ENCODE results near the gene GRID1.
"Not testable (repeated sequence)": the region's sequence is repeated elsewhere in the genome, so short reads cannot be mapped to it uniquely, and the experiment has no call there.

The GRID1 gene

DNA sequence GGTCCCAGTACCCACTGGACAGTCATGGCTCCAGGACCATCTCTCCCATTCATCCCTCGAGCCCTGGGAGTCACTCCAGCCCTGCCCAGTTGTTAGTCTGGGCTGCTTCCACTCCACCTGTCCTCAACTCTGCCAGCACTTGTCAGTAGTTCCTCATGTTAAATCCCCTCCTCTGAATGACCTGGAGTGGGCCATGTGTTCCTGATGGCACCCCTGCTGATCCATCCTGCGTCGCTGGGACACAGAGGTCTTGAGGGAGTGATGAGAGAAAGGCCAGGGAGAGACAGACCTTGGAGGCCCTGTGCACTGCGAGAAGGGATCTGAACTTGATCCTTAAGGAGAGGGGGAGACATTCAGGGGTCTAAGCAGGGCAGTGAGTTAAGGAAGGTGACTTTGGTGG lies 174.9 kb downstream of the GRID1 start:
- no peak for DNase-seq (ENCODE audit: low read depth in 2 of 2)

DNA sequence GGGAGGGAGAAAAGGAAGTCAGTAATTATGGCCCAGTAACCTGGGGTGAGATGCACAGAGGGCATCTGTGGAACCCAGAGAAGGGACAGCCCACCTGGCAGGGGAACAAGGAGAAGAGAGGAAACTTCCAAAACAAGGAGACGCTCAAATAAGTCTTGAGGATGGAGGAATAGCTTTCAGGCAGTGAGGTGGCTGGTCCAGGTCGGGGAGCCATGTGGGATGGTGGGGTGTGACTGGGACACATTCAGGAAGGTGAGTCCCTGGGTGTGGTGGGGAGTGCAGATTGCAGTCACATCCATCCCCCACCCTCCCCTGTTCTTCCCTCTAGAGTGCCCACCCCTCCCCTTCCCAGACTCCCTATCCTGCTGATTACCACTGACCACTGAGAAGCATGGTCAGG lies 175.4 kb downstream of the GRID1 start:
- no peak for DNase-seq (ENCODE audit: low read depth in 2 of 2)

DNA sequence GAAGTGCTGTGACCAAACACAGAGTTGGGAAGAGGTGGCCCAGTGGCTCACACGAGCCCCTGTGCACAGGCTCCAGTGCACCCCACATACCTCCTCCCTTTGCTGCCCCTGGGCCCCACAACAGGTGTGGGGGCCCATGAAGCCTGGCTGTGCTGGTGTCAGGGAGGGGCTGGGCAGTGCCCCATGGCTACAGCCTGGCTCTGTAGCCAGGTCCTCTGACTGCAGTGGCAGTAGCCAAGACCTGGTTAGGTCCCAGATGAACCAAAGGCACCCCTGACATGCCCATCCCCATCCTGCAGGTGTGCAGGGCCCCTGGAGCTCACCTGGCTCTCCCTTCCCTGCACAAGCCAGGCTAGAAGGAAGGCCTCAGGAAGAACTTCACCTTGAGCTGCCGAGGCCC lies 176.3 kb downstream of the GRID1 start:
- DNase-seq (ENCODE audit: low read depth in 2 of 2): no peak

DNA sequence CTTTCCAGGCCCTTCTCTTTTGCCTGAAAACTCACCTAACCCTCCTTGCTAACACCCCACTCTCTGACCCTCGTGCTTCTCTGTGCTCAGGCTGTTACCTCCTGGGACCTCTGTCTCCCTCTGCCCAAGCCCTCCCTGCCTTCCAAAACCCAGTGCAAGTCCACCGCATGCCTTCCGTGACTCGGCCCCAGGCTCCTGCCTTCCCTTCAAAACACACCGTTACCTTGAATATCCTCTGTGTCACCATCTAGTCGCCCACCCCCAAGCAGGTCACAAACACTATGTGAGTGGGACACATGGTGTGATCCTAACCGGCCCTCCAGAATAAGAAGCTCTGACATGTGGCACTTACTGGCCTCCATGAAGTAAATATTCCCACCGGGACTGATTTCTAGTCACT lies 176.7 kb downstream of the GRID1 start:
- DNase-seq (ENCODE audit: low read depth in 2 of 2): no peak

DNA sequence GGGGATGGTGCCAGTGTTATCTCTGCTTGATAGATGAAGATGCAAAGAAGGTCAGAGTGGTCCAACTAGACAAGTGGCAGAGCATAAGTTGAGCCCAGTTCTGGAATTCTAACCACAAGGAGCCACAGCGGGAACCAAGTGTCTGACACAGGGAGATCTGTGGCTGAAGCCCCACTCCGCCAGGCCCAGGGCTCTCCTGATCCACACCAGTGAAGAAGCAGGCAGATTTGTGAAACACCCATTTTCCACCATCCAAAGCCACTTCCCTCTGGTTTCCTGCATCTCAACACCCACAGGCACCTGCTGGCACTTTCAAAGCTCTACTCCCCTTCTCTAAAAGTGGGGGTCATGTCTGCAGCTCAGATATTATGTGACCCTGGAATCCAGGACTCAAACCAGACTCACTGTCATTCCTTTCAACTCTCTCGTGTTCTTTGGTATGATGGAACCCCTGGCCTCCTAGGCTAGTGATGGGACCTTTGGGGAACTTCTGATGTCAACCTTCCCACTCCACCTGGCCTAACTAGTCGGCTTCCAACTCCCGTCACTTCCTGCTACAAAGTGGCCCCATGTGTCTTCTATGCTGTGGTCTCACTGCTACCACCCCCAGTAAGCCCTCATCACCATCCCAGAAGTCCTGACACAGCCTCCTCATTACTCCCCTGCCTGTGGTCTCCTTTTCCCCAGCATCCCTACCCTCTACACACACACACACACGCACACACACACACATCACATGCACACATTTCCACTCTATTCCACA lies 177.6 kb downstream of the GRID1 start:
- DNase-seq (ENCODE audit: low read depth in 2 of 2): no peak

DNA sequence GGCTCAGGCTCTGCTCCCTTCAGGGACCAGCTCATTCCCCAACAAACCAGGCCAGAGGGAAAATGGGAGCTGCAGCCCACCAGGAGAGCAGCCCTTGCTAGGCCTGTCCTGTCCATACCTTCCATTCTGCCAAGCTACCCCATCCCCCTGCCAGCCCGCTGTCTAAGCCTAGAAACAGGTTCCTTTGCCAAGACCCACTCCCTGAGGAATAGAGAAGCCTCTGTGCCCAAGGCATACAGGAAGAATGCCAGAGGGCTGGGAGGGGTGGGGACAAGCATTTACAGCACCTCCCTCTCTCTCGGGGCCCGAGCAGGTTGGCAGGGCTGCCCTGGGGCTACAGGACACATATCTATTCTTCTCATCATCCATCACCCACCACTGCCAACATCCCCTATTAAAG lies 178.3 kb downstream of the GRID1 start:
- DNase-seq (ENCODE audit: low read depth in 2 of 2): no peak

DNA sequence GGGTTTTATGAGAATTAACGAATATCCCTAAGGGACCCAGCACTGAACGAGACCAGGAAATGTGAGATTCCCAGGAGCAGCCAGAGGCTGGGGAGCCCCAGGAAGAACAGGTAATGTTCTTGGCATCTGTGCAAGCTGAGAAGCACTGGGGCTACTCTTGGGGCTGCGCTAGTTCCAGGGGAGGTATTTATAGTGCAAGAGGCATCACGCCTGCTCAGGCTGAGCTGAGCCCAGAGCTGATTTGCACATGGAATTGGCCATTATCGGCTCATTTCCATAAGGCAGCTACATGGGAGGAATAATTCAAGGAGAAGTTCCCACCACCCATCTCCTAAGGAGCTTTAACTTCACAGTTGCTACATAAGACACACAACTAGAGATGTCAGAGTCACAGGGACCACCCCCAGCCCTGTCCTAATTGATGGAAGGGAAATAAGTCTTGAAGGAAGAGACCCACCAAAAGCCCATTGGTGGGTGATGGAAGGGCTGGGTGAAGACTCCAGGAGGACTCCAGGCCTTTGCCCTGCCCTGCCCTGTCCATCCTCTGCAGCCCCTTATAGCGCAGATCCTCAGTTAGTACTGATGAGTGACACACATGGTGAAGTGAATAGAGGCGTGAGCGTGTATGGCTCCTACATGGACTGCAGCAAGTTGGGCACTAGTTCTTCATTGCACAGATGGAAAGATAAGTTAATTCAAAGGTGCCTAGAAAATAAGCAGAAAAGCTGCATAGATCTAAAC lies 178.9 kb downstream of the GRID1 start:
- no peak for DNase-seq (ENCODE audit: low read depth in 2 of 2)

DNA sequence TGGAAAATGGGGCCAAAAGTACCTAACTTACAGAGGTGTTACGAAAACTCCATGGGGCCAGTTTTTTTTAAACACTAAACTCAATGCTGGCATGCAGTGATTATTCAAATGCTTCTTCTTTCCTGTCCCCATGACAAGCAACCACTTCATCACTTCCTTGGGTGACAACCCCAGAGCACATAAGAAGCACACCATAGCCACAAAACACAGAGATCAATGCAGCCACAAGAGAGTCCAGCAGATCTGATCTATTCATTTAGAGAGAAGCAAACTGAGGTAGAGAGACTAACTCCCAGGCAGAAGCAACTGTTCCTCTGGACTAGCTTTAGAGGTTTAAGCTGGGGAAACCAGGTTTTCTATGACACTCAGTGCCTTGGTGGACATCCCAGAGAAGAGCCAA lies 180.0 kb downstream of the GRID1 start:
- DNase-seq (ENCODE audit: low read depth in 2 of 2): no peak

DNA sequence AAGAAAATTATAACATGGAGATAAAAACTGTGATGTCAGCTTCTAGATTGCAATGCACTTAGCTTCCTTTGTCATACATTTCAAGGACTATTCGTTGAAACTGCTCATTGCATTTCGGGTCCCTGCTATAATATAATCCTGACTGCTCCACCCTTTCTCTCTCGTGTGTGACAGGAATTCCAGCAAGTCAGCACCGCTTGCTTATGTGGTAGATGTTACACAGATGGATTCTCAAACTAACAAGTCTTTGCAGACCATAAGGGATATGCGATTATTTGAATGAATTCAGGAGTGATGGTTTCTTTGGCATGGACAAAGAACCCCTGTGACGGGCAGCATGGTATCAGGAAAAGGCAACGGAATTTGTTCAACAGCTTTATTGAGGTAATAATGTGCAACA lies 184.0 kb downstream of the GRID1 start:
- no peak for DNase-seq (ENCODE audit: low read depth in 2 of 2)

DNA sequence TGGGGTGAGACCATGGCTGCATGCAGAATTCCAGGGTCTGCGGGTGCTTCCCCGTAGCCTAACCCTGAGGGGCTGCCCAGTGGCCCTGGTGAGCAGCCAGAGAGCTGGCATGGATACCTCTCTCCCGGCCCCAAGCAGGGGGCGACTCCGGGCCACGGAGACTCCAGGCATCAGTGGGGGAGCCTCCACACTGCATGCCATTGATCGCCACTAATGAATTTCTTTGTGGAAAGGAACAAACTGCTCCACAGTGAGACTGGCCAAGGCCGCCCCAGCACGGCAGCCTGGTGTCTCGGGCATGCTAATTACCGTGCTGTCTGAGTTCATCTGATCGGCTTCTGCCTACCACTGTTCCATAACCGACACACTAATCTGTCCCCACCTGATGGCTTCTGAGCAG lies 184.4 kb downstream of the GRID1 start:
- DNase-seq (ENCODE audit: low read depth in 2 of 2): no peak

DNA sequence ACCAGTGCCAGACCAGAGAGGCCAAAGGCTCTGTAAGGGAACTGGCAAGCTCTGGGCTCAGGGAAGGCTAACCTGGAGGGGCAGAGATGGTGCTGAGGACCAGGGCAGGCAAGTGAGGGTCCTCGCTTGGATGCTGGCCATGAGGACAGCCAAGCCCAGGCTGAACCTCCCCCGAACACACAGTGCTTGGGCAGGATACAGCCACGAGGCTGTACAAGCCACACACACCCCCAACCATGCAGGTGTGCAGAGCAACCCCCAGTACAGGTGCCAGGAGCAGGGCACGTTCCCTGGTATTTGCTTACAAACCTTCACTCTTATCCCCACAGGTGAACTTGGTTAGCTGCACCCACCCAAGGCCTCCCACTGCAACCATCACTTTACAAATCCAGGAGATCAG lies 185.7 kb downstream of the GRID1 start:
- DNase-seq (ENCODE audit: low read depth in 2 of 2): no peak

DNA sequence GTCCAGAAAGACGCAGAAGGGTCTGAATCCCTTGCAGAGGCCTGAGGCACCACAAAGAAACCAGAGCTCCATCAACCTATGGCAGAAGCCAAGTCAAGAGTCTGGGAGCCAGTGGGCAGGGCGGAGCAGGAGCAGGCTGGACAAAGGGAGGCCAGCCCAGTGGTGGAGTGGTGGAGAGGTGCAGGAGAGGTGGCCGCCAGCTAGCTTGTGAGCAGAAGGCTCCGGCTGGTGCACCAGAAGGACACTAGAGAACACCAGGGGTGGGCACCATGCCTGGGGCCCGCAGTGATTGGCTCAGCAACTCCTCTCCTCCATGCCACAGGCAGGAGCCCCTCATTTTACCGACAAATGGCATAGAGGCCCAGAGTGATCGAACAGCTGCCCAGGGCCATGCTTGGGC lies 186.6 kb downstream of the GRID1 start:
- DNase-seq (ENCODE audit: low read depth in 2 of 2): no peak

DNA sequence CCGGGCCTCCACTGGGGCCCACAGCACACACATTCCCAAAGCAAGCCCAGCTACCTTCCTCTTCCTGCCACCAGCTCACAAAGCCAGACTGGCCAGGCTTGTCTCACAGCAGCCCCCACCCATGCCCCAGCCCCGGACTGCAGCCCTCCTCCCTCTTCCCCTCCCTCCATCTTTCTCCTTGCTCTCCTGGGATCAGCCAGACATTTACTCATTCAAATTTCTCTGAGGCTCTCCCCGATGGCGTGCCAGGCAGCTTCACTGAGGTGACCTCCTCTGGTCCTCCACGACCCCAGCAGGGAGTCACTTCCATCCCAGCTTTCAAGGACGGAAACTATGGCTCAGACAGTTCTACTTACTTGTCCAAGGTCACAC lies 187.5 kb downstream of the GRID1 start:
- DNase-seq (ENCODE audit: low read depth in 2 of 2): no peak

DNA sequence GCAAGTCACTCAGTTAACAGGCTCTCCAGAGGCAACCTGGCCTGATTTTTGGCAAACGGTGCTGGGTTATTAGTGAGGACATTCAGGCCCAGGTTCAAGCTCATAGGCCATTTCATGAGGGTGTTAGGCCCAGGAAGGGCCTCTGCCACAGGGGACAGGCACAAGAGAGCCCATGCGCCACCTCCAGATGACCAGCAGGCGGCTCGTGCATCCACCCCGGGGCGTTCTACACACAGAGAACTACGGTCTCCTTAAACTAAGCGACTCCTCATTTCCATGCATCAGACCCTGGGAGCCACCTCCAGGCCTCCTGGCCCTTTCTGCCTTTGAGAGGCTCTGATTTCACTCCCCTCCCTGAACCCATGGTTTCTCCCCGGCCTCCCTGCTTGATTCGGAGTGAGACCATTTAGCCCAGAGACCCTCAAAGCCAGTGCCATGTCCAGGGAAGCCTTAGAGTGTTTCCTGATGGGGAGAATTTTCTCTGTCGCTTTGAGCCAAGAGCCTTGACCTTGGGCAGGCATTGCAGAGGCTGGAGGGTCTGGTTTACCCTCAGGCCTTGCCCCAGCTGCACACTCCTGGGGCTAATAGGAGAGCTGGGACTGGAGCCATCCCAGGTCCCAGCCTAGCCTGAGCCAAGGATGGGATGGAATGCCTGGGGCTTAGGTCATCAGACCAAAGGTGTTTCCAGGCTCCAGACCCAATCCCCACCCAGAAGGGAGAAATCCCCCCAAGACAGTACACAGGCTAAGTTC lies 188.0 kb downstream of the GRID1 start:
- no peak for DNase-seq (ENCODE audit: low read depth in 2 of 2)

DNA sequence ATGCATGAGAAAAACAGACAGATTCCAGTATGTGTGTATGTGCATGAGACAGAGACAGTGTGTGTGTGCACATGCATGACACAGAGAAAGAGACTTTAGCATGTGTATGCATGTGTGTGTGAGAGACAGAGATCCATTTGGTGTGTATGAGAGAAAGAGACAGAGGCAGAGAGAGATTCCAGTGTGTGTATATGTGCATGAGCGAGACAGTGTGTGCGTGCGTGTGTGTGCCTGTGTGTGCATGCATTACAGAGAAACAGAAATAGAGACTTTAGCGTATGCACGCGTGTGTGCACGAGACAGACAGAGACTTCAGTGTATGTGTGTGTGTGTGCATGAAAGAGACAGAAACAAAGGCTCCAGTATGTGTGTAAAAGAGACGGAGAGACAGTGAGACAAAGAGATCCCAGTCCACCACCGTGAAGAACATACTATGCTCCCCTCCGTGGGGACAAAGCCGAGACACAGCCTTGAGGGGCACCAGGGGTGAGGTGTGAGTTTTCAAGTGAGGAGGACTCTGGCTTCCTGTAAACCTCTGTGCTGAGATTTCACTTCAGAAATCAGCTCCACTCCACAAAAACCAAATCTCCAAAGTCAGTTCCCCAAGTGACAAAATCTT lies 188.9 kb downstream of the GRID1 start:
- no peak for DNase-seq (ENCODE audit: low read depth in 2 of 2)

DNA sequence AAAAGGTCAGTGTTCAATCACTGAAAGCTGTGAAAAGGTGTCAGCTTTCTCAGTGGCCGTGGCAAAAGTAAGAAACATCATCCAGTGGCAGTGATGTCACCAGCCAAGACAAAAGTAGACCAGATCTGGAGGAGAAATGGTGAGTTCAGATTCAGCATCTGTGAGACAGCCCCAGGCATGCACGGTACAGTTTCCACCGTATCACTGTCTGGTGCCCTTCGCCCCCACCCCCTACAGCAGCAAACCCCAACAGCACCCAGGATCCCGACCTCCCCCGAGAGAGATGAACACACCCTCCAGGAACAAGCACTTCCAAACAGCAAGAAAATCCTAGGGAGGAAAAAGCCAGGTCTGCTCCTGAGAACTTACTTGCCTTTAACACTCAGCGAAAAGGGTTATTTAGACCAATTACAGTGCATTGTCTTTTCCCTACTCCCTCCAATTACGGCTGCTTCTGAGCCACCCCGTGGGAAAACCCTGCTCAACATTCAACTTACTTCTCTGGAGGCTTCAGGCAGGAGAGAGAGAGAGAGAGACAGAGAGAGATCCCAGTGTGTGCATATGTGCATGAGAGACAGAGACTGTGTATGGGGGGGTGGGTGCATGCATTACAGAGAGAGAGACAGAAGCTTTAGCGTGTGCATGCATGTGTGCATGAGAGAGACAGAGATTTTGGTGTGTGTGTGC lies 189.6 kb downstream of the GRID1 start:
- DNase-seq (ENCODE audit: low read depth in 2 of 2): no peak

DNA sequence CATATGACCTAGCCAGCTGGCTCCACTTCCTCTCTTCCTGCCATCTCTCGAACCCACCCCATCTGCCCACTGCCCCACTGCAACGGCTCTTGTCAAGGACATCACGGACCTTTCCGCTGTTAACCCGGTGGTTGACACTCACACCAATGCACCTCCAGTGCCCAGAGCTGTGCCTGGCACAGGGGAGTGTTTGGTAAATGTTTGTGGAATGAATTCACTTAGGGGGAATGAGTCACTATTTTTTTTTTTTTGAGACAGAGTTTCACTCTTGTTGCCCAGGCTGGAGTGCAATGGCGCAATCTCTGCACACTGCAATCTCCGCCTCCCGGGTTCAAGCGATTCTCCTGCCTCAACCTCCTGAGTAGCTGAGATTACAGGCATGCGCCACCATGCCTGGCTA lies 191.1 kb downstream of the GRID1 start:
- DNase-seq (ENCODE audit: low read depth in 2 of 2): not testable (repeated sequence)

DNA sequence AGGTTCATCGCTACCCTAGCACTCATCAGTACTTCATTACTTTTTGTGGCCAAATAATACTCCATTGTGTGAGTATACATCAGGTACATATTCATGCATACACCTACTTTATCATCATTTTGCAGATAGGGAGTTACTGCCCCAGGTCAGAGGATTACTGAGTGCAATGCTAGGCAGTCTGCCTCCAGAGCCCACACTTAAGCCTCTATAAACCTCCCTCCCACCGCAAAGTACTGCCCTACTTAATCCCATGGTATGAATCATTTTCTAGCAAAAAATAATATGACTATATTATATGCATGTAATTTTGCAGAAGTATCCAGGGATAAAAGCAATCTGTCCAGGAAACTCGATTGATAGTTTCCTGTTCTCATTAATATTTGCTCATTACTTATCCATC lies 194.3 kb downstream of the GRID1 start:
- DNase-seq (ENCODE audit: low read depth in 2 of 2): no peak

DNA sequence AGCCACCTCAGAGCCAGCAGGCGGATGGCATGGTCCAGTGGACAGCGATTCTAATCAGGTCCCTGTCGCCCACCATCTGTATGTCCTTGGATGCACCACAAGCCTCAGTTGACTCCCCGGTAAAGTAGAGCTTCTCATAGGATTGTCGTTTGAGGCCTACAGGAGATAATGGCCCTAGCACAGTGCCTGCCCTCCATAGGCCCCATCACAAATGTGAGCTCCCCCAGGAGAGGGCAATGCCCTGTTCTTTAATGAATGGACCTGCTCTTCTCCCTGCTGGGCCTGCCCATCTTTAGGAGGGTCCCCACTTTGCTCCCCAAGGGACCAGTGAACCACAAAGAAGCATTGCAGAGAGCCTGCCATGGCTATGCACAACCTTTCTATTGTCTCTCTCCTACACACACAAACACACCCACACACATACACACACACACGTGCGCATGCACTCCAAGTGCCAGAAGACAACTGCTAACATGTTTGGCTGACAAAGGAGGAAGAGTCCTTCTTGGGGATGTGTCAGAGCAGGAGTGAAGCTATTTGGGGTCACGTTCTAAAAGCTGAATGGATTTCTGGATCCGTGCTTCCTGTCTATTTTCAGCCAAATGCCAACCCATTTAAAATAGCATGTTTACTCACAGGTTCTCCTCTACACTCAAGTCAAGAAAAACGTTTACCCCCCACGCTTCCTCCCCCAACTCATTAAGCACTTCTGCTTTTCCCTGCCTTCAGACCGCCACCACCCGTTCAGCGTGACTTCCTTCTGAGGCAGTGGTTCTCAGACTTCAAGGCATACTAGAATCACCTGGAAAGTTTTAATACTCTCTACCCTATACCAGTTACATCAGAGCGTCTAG lies 196.1 kb downstream of the GRID1 start:
- no peak for DNase-seq (ENCODE audit: low read depth in 2 of 2)

DNA sequence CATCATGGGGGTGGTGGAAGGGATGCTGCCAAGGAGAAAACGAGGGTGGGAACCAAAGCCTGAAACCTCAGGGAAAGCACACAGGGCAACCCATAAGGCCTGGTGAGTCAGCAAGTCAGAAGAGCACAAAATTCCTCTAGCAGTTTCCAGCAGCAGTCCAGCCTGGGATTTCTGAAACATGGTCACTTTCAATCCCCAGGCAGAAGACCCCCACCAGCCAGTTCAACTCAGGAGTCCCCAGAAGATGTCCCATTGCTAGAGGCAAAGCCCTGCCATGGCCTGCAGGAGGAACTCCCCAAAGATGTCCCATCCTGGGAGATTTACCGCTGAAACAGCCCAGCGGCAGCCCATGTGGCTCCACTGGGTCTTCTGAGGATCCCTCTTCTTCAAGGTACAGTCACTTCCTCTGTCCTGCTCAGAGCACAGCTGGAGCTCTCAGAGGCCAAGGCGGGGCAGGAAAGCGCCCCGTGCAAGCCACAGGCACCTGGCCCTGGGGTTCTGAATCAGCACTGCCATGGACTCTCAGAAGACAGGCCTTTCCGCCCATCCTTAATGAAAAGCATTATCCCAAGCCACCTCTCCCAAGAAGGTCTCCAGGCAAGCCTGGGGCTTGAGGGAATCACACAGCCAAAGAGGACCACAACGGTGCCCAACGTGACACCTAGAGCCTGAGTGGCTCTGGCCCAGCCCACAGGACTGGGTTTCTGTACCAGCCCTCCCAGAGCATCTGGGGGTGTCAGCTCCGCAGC lies 196.9 kb downstream of the GRID1 start:
- DNase-seq (ENCODE audit: low read depth in 2 of 2): no peak

All from activated CD8-positive, alpha-beta memory T cell treated with anti-CD3 and anti-CD28 coated beads for 4 hours (primary cell).